H9 (cell line): ENCODE measurements around the gene RPP30. TPM values are rescaled to one million over a fixed set of nuclear protein-coding genes. Genes with fewer than 3 reads are reported as not detected.

Experiments used
- DNase-seq: peaks from one replicate; pipeline ENCODE4 v3.0.0-alpha.2; 2017
- H2AFZ ChIP-seq: one replicate; pipeline ENCODE4 v1.6.1; 2013; ENCODE audit warnings: mild to moderate bottlenecking, low read length, control low read depth, moderate library complexity
- H2AK5ac ChIP-seq: 2 replicates; pipeline ENCODE4 v1.6.1; 2013; ENCODE audit warnings: low read length, control low read depth, mixed read lengths; ENCODE audit not compliant: insufficient read length
- H2BK120ac ChIP-seq: one replicate; pipeline ENCODE4 v1.6.1; 2013; ENCODE audit warnings: low read depth, mild to moderate bottlenecking, low read length, control low read depth, inconsistent platforms; ENCODE audit not compliant: poor library complexity, severe bottlenecking
- H2BK12ac ChIP-seq: 2 replicates; pipeline ENCODE4 v1.6.1; 2013; ENCODE audit warnings: low read length, control low read depth, mixed read lengths, low read depth; ENCODE audit not compliant: insufficient read length
- H2BK15ac ChIP-seq: 2 replicates; pipeline ENCODE4 v1.6.1; 2013; ENCODE audit warnings: low read depth, low read length, control low read depth
- H2BK20ac ChIP-seq: one replicate; pipeline ENCODE4 v1.6.1; 2013; ENCODE audit warnings: low read depth, mild to moderate bottlenecking, low read length, control low read depth, inconsistent platforms; ENCODE audit not compliant: poor library complexity, severe bottlenecking
- H2BK5ac ChIP-seq: 2 replicates; pipeline ENCODE4 v1.6.1; 2013; ENCODE audit warnings: low read length, control low read depth, mixed read lengths; ENCODE audit not compliant: insufficient read length
- H3K14ac ChIP-seq: 2 replicates; pipeline ENCODE4 v1.6.1; 2013; ENCODE audit warnings: low read length, control low read depth; ENCODE audit not compliant: insufficient read depth
- H3K18ac ChIP-seq: 2 replicates; pipeline ENCODE4 v1.6.1; 2013; ENCODE audit warnings: low read depth, mild to moderate bottlenecking, mixed read lengths, low read length, control low read depth; ENCODE audit not compliant: insufficient read length
- H3K23ac ChIP-seq: 2 replicates; pipeline ENCODE4 v1.6.1; 2013; ENCODE audit warnings: low read length, control low read depth, mixed read lengths, low read depth; ENCODE audit not compliant: insufficient read length
- H3K23me2 ChIP-seq: 2 replicates; pipeline ENCODE4 v1.6.1; 2013; ENCODE audit warnings: low read depth, mild to moderate bottlenecking, mixed read lengths, low read length, control low read depth; ENCODE audit not compliant: insufficient read length, poor library complexity, severe bottlenecking
- H3K27ac ChIP-seq: 2 replicates; pipeline ENCODE4 v1.5.1; 2013; ENCODE audit warnings: low read length, control low read depth, mixed read lengths, low read depth; ENCODE audit not compliant: insufficient read length
- H3K27me3 ChIP-seq: 2 replicates; pipeline ENCODE4 v1.6.1; 2013; ENCODE audit warnings: low read length, control low read depth, inconsistent platforms; ENCODE audit not compliant: insufficient read depth
- H3K4ac ChIP-seq: 2 replicates; pipeline ENCODE4 v1.6.1; 2013; ENCODE audit warnings: low read depth, mild to moderate bottlenecking, control low read depth, inconsistent platforms, low read length, moderate library complexity
- H3K4me1 ChIP-seq: 2 replicates; pipeline ENCODE4 v1.6.1; 2013; ENCODE audit warnings: low read length, control low read depth, inconsistent platforms; ENCODE audit not compliant: insufficient read depth
- H3K4me2 ChIP-seq: 2 replicates; pipeline ENCODE4 v1.6.1; 2013; ENCODE audit warnings: low read length, control low read depth, mixed read lengths; ENCODE audit not compliant: insufficient read length, insufficient read depth
- H3K56ac ChIP-seq: 2 replicates; pipeline ENCODE4 v1.6.1; 2013; ENCODE audit warnings: low read depth, mild to moderate bottlenecking, mixed read lengths, low read length, control low read depth; ENCODE audit not compliant: insufficient read length
- H3K79me1 ChIP-seq: 2 replicates; pipeline ENCODE4 v1.6.1; 2013; ENCODE audit warnings: low read depth, mild to moderate bottlenecking, moderate library complexity, low read length, control low read depth, inconsistent platforms; ENCODE audit not compliant: insufficient read depth, poor library complexity, severe bottlenecking
- H3K79me2 ChIP-seq: 2 replicates; pipeline ENCODE4 v1.6.1; 2013; ENCODE audit warnings: low read length, control low read depth, inconsistent platforms; ENCODE audit not compliant: insufficient read depth
- H3K9ac ChIP-seq: 2 replicates; pipeline ENCODE4 v1.6.1; 2013; ENCODE audit warnings: low read length, control low read depth, mixed read lengths; ENCODE audit not compliant: insufficient read length; ENCODE audit errors: extremely low read depth
- H3K9me3 ChIP-seq: one replicate; pipeline ENCODE4 v1.6.1; 2013; ENCODE audit warnings: low read depth, low read length, inconsistent platforms; ENCODE audit not compliant: control insufficient read depth
- H3T11ph ChIP-seq: one replicate; pipeline ENCODE4 v1.6.1; 2013; ENCODE audit warnings: mild to moderate bottlenecking, low read length, control low read depth, inconsistent platforms
- H4K20me1 ChIP-seq: one replicate; pipeline ENCODE4 v1.6.1; 2013; ENCODE audit not compliant: control insufficient read depth, insufficient read length, insufficient read depth
- H4K5ac ChIP-seq: 2 replicates; pipeline ENCODE4 v1.6.1; 2013; ENCODE audit warnings: low read depth, mild to moderate bottlenecking, mixed read lengths, low read length, control low read depth; ENCODE audit not compliant: insufficient read length
- H4K8ac ChIP-seq: replicated peaks from 2 replicates; pipeline ENCODE4 v1.6.1; 2013; ENCODE audit warnings: low read length, control low read depth, mixed read lengths, low read depth; ENCODE audit not compliant: insufficient read length
- H4K91ac ChIP-seq: 2 replicates; pipeline ENCODE4 v1.6.1; 2013; ENCODE audit warnings: low read depth, mild to moderate bottlenecking, moderate library complexity, mixed read lengths, low read length, control low read depth; ENCODE audit not compliant: insufficient read length
- H3K27ac Mint-ChIP-seq, 3 experiments: 2 replicates in 2 of 3; 3 replicates in 1 of 3; pipeline ENCODE4 v1.8.0; 2020 to 2021; ENCODE audit warnings: mixed read lengths in 3 of 3, mild to moderate bottlenecking in 1 of 3, moderate library complexity in 1 of 3
- H3K27me3 Mint-ChIP-seq: 2 replicates; pipeline ENCODE4 v1.8.0; 2021; ENCODE audit warnings: low read depth, mild to moderate bottlenecking, moderate library complexity, mixed read lengths
- H3K36me3 Mint-ChIP-seq, 3 experiments: 2 replicates in 2 of 3; 3 replicates in 1 of 3; pipeline ENCODE4 v1.8.0; 2020 to 2021; ENCODE audit warnings: low read depth in 3 of 3, mixed read lengths in 3 of 3; ENCODE audit not compliant: insufficient read depth in 1 of 3
- H3K4me1 Mint-ChIP-seq, 2 experiments: 2 replicates each; pipeline ENCODE4 v1.8.0; 2020; ENCODE audit warnings: mixed read lengths in 2 of 2
- H3K4me3 Mint-ChIP-seq, 2 experiments: 2 replicates in 1 of 2; 3 replicates in 1 of 2; pipeline ENCODE4 v1.8.0; 2020 to 2021; ENCODE audit warnings: mild to moderate bottlenecking in 2 of 2, mixed read lengths in 2 of 2, moderate library complexity in 1 of 2
- H3K9me3 Mint-ChIP-seq, 2 experiments: 2 replicates in 1 of 2; 3 replicates in 1 of 2; pipeline ENCODE4 v1.8.0; 2020; ENCODE audit warnings: mild to moderate bottlenecking in 2 of 2, mixed read lengths in 2 of 2, moderate library complexity in 1 of 2
- CTCF ChIP-seq: fragments of 200-600 bp; sonication (generic); conservative IDR thresholded peaks from 3 replicates; pipeline ENCODE4 v1.8.0; 2021; ENCODE audit warnings: antibody characterized with exemption, mild to moderate bottlenecking
- WGBS: extraction: QIAGEN DNeasy Blood & Tissue Kit; methylation state at CpG from one replicate; pipeline ENCODE4 v1.1.7; 2013; ENCODE audit warnings: missing lambda C conversion rate, low lambda C conversion rate, mixed read lengths; ENCODE audit not compliant: insufficient read length; ENCODE audit errors: extremely low coverage; 5-methylcytosine and 5-hydroxymethylcytosine counted together
- total RNA-seq: library from RNA; stranded (reverse); gene quantifications from 2 replicates; pipeline ENCODE4 v1.2.1, GENCODE V29; 2021

The RPP30 gene
- total RNA-seq, 1 experiment from 2014 or later: 77.7 TPM

DNA sequence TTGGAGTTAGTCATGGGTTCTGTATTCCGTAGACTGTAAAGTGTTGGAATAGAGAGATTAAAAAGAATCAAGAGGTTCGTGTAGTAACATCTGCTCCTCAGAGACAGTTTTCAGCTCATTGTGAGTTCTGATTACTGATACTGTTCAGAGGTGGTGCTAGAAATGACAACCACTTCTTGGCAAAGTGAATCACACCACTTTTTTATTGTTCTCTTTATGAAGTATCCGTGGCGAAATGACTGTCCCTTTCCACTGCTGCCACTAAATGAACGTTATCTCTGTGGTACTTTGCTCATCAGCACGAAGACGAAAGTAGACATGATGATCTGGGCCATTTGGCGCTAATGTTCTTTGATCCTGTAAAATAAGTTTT lies 860 bp downstream of the RPP30 start:
- no peak overlapping the region for H2BK20ac ChIP-seq
- no peak overlapping the region for H3K4ac ChIP-seq
- peak overlapping the region; percentile 99 for H3K4me2 ChIP-seq
- H2BK120ac ChIP-seq: no peak overlapping the region
- H4K8ac ChIP-seq: peak overlapping the region; percentile 74
- H3K27ac ChIP-seq: no peak overlapping the region
- H3K23me2 ChIP-seq: peaks cover 7% of the 10 kb centered on the region
- H2BK5ac ChIP-seq: no peak overlapping the region
- H3K9ac ChIP-seq: peak overlapping the region; percentile 97
- H3K4me1 ChIP-seq: peaks cover 2% of the 10 kb centered on the region; the same call in 1 of the 2 replicates
- no peak overlapping the region for H3T11ph ChIP-seq
- no peak overlapping the region for H4K5ac ChIP-seq
- Mint-ChIP-seq H3K27me3 (peaks cover 12% of the 10 kb centered on the region), H3K4me1 (peaks cover 17 to 27% of the 10 kb centered on the region in 2 experiments), H3K27ac (peak overlapping the region in 2 of 3 experiments; percentile 98; a peak in 3 of 7 replicates), H3K9me3 (peaks cover 11% of the 10 kb centered on the region in 2 experiments), H3K36me3 (peaks cover 12 to 31% (median 28%) of the 10 kb centered on the region in 3 experiments), H3K4me3 (peak overlapping the region; percentile 91 to 97)
- no peaks in the 10 kb centered on the region for H3K27me3 ChIP-seq
- no peak overlapping the region for H2BK12ac ChIP-seq
- no peak overlapping the region for H3K23ac ChIP-seq
- no CpG with 5 or more reads among the region's 8 CpGs for WGBS
- DNase-seq: no peak
- H3K79me2 ChIP-seq: peaks cover 8% of the 10 kb centered on the region; the same call in 1 of the 2 replicates
- H4K91ac ChIP-seq: no peak overlapping the region
- no peak overlapping the region for H3K18ac ChIP-seq
- no peaks in the 10 kb centered on the region for H3K9me3 ChIP-seq
- no peak overlapping the region for H2AK5ac ChIP-seq
- TF ChIP-seq CTCF: no peak
- no peaks in the 10 kb centered on the region for H4K20me1 ChIP-seq
- H3K56ac ChIP-seq: peak overlapping the region; percentile 67
- H3K79me1 ChIP-seq: peaks cover 3% of the 10 kb centered on the region
- 0 out of 2 replicates have a peak overlapping the region, but pooled peaks have one; percentile 92 for H3K14ac ChIP-seq
- no peak overlapping the region for H2BK15ac ChIP-seq
- no peak overlapping the region for H2AFZ ChIP-seq
